HG03457 (cell line): ENCODE data around the gene RASSF7.

Source experiments
- ATAC-seq: cut with Tn5 transposase; IDR thresholded peaks from one replicate; pipeline ENCODE4 v1.9.1; 2021; ENCODE audit warnings: moderate number of reproducible peaks; ENCODE audit not compliant: unreplicated experiment

RASSF7 gene

DNA sequence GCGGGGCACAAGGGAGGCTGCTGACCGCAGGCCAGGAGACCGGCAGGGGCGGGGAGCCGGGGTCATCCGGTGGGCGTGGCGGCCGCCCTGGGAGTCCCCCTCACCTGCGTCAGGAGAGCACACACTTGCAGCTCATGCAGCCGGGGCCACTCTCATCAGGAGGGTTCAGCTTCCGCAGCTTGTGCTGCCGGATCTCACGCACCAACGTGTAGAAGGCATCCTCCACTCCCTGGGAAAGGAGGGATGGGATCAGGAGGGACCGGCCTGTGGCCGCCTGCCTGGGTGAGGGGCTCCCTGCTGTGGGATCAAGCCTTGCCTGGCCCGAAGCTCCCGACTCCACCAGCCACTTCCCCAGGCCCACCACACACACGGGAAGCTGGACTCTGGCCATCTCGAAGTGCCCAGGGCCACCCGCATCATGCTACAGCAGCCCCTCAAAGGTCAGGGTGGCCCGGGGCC lies 28.2 kb upstream of the RASSF7 start:
- ATAC-seq, result no peak

- ATAC-seq, result no peak
These were observed 27.7 kb upstream of the RASSF7 start for GRCh38 chr11:532986-533585.

DNA sequence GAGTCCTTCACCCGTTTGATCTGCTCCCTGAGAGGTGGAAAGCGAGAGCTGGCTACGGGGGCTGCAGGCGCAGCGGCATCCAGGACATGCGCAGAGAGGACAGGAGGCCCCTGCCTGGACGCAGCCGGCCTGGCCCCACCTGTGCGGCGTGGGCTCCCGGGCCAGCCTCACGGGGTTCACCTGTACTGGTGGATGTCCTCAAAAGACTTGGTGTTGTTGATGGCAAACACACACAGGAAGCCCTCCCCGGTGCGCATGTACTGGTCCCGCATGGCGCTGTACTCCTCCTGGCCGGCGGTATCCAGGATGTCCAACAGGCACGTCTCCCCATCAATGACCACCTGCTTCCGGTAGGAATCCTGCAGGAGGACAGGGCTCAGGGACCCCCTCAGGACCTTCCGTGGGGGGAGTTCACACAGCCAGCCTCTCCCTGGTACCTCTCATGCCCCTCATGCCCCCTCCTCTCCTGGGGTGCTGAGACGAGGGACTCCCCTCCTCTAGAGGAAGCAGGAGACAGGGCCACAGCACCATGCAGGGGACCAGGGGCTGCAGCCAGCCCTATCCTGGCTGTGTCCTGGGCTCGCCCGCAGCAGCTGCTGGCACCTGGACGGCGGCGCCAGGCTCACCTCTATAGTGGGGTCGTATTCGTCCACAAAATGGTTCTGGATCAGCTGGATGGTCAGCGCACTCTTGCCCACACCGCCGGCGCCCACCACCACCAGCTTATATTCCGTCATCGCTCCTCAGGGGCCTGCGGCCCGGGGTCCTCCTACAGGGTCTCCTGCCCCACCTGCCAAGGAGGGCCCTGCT lies 27.0 kb upstream of the RASSF7 start:
- ATAC-seq, result no peak

DNA sequence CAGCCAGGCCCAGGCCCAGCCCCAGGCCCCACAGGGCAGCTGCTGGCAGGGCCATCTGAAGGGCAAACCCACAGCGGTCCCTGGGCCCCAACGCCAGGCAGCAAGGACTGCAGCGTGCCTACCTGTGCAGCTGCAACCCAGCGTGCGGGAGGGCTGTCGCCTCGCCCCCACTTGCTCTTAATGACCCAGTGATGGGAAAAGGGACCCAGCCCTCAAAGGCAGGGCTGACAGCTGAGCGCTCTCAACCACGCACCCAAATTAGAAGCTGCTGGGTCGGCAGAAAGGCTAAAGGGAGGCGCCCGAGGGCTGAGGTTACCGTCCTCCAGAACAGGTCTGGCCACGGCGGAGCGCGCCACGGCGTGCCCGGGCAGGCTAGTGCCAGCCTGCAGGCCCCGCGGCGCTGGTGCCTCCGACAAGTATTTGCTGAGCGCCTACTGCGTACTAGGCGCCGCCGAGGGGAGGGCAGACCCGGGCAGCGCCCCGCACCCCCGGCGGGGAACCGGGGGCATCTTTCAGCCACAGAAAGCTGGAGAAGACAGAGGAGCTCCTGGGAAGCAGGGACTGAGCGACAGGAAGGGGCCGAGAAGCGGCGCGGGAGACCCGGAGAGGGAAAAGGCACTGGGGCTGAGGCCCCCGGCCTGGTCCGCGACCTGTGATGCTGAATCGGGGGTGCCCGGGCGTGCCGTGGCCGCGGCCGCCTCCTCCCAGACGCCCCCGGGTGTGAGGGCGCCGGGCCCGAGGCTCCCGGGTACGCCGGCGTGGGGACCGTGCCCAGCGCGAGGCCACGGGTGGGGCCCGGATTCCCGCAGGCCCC lies 26.2 kb upstream of the RASSF7 start:
- no peak for ATAC-seq

GRCh38 chr11:535210-535518 lies 25.6 kb upstream of the RASSF7 start:
- ATAC-seq, result peak; percentile 4

- peak; percentile 56 for ATAC-seq
These were observed 25.0 kb upstream of the RASSF7 start, which contains the start of gene HRAS for GRCh38 chr11:535519-536454. Gene HRAS, minus strand, starts transcription at chr11:535576.

DNA sequence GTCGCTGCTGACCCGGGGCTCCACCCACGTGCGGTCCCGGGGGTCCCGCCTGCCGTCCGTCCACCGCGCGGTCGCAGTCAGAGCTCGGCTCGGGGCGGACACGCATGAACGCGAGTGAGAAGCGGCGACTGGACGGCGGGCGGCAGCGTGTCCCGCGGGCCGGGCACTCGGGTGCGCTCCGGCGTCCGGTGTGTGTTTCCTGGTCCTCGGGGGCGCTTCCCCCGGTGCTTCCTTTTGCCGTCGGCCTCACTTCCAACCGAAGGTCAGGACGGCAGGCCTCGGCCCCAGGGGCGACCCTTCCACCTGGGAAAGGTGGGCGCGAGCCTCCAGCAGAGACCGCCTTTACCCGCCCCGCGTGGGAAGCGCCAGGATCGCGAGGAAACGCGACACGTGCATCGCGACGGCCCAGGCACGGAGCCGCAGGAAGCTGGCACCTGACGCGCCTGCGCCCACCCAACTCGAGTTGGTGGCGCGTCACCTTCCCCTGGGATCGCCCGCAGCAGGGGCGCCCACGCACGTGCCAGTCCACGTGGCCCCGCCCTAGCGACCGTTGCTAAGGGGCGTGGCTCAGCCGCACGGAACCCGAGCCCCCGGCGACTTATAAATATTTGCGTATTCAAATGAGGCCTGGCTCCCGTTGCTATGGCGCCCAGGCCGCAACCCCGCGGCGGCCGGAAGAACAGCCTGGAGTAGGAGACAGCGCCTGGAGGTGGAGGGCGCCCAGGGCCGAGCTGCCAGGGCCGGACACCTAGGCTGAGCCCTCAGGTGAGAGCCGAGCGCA lies 23.7 kb upstream of the RASSF7 start, which contains the start of gene LRRC56:
TSS of gene LRRC56 (plus strand) at position 687 of the 781 bp plus-strand sequence. CDS start 3,158 bp downstream, outside the sequence.
- ATAC-seq, result peak; percentile 39

GRCh38 chr11:537622-538430 lies 22.9 kb upstream of the RASSF7 start:
- no peak for ATAC-seq

DNA sequence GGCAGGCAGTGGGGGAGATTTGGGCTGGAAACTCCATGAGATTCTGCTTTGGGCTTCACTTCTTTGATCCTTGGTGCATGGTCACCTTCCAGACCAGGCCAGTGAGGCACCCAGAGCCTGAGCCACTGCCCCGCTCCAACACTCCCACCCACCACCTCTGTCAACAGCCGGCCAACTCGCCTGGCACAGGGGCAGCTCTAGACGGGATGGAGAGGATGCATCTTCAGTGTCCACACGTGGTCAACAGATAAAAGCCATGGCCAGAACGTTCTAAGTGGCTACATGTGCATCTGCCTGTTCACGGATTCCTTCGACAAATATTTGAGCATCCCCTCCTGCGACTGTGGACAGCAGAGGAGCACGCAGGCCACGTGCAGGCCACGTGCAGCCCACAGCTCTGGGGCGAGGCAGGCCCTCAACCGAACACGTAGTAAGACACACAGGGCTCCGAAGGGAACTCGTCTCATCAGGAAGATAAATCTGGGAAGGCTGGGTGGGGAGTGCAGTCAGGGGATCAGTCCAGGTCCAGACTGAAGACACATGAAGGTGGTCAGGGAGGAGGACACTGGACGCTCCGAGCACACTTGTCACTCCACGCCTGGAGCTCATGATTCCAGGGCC lies 22.2 kb upstream of the RASSF7 start:
- ATAC-seq, result no peak

DNA sequence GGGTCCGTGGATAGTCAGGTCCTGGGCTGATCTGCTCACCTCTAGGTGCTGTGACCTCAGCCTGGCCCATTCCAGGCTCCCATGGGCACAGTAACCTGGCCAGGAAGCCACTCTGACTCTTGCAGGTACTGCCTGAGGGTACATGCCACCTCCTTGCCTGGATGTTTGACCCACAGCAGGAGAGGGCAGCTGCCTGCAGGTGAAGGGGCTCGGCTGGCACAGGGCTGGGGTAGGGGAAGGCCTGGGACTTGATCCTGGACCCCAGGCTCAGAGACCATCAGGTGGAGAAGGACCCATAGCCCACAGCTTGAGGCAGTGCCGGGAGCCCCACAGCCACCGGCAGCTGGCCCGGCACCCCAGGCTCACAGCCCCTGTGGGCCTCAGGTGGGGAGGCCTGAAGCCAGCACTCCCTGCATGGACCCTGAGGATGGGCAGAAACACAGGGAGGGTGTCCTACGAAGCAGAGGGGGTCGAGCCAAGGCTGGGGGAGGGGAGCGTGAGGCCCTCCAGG lies 20.7 kb upstream of the RASSF7 start:
- ATAC-seq, result no peak

- ATAC-seq, result no peak
These were observed 20.0 kb upstream of the RASSF7 start for GRCh38 chr11:540583-541432.

DNA sequence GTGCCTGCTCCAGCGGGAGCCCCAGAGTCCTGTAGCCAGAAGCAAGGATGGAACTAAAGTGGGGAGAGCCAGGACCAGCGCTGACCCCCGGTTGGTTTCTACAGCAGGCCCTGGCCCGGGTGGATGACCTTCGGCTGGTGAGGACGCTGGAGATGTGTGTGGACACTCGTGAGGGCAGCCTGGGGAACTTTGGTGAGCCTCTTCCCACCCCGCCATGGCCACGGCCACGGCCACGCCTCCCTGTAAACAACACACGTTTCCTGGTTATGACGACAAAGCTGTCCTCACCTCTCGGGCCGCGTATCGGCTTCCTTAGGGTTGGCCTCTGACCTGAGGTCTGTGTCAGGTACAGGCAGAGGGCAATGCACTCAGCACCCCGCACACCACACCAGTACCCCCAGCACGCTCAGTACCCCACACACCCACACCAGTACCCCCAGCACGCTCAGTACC lies 19.3 kb upstream of the RASSF7 start:
- no peak for ATAC-seq

DNA sequence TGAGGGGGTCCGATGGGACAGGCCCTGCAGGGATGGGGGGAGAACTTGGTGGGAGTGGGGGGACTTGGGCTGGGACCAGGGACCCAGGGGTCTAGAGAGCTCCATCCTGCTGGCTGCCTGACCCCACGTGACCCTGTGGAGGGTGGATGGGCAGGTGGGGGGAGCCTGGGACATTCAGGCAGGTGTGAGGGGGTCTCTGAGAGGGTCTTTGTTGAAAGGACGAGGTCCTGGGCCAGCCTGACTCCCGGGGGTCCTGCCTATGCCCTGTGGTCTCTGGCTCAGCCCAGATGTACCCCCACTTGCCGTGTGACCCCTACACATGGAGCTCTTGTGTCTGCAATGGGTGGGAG lies 16.0 kb upstream of the RASSF7 start:
- no peak for ATAC-seq

GRCh38 chr11:545171-545570 lies 15.6 kb upstream of the RASSF7 start:
- ATAC-seq, result no peak

DNA sequence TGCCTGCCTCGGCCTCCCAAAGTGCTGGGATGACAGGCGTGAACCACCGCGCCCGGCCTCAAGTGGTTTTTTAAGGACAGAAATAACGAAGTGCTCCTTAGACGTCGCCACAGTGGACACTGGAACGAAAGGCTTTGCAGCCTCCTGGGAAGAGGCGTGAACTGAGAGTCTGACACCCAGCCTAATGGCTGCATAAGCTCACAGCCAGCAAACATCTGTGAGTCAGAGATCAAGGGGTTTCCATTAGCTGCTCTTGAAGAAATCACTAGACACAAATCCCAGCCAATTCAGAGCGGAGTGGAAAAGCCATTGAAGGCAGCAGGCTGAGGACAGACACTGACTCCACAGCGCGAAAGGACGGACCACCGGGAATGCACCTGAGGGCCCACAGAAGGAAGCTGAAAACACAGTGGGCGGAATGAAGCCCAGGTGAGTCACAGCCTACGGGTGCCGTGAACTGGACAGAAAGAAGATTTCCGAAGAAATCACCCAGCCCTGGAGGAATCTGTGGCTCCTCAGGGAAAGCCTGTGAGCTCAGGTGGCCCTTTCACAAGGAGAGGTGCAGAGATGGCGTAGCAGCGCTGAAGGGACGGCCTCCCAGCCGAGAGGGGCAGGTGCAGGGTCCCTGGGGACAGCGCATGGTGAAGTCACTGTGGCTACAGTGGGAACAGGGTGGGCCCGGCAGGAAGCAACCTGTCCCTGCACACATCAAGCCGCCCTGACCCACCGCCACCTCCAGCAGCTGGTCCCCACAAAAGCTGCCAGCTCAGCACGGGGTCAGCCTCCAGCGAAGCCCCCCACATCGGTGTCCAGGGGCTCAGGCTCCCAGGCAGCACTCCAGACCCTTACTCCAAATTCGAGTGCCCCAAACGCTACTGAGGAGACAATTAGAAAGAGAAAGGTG lies 11.8 kb upstream of the RASSF7 start:
- ATAC-seq, result no peak

DNA sequence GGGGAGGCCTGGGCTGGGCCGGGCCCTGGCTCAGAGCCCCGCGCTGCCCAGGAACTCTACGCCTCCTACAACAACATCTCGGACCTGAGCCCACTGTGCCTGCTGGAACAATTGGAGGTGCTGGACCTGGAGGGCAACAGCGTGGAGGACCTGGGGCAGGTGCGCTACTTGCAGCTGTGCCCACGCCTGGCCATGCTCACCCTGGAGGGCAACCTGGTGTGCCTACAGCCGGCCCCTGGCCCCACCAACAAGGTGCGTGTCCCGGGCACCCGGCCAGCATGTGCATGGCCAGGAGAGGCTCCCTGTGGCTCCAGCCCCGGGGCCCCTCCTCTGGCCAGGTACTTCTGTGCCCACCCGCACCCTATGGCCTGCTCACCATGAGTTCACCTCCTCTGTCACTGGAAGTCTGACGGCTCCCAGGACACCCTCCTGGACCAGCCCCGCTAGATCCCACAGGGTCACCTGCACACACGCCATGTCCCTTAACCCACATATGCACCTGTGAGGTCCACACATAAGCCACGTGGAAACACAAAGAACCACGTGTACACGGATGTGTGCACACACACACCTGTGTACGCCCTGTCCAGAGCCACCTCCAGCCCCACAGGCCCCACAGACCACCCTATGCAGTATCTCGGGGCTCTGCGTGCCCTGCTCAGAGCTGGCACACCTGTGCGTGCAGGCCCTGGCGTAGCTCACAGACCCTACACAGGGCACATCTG lies 10.6 kb upstream of the RASSF7 start:
- no peak for ATAC-seq
